Measurements from ENCODE around the gene ATP6V0B.

The ATP6V0B gene

GRCh38 chr1:43930949-43931275, 43.8 kb upstream of the ATP6V0B start:
- H3K4me2 ChIP-seq (ENCODE audit: low read depth, low read length, poor library complexity, severe bottlenecking) = no peak overlapping the region
- H4K20me1 ChIP-seq (ENCODE audit: insufficient read depth, low read length, poor library complexity, severe bottlenecking) = no peaks in the 10 kb centered on the region
- H3K79me2 ChIP-seq (ENCODE audit: insufficient read depth, low read length) = no peaks in the 10 kb centered on the region
- no peaks in the 10 kb centered on the region for H3K4me1 ChIP-seq (ENCODE audit: insufficient read depth, low read length, poor library complexity, severe bottlenecking)
- H3K36me3 ChIP-seq (ENCODE audit: insufficient read depth, low read length) = no peaks in the 10 kb centered on the region
- no peak overlapping the region for H2AFZ ChIP-seq (ENCODE audit: low read length)
- TF ChIP-seq EZH2phosphoT487 (IDR thresholded peaks at IDR 0.05; ENCODE audit: borderline replicate concordance) = no peak
- TF ChIP-seq, protein P1, sequence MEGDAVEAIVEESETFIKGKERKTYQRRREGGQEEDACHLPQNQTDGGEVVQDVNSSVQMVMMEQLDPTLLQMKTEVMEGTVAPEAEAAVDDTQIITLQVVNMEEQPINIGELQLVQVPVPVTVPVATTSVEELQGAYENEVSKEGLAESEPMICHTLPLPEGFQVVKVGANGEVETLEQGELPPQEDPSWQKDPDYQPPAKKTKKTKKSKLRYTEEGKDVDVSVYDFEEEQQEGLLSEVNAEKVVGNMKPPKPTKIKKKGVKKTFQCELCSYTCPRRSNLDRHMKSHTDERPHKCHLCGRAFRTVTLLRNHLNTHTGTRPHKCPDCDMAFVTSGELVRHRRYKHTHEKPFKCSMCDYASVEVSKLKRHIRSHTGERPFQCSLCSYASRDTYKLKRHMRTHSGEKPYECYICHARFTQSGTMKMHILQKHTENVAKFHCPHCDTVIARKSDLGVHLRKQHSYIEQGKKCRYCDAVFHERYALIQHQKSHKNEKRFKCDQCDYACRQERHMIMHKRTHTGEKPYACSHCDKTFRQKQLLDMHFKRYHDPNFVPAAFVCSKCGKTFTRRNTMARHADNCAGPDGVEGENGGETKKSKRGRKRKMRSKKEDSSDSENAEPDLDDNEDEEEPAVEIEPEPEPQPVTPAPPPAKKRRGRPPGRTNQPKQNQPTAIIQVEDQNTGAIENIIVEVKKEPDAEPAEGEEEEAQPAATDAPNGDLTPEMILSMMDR (conservative IDR thresholded peaks at IDR 0.05; ENCODE audit: low read length) = no peak
- H3K27me3 ChIP-seq (ENCODE audit: insufficient read depth, low read length, poor library complexity, severe bottlenecking) = no peaks in the 10 kb centered on the region
- no peaks in the 10 kb centered on the region for H3K9me2 ChIP-seq (replicated peaks; ENCODE audit: low read depth, low read length)
- H3F3A ChIP-seq (ENCODE audit: low read depth) = no peaks in the 10 kb centered on the region
- no peaks in the 10 kb centered on the region for H3K9me3 ChIP-seq (ENCODE audit: insufficient read depth, low read depth, low read length)
- H3K4me3 ChIP-seq (ENCODE audit: low read length, poor library complexity, severe bottlenecking) = no peak overlapping the region
- no peak overlapping the region for H3K9ac ChIP-seq (ENCODE audit: low read depth, low read length, poor library complexity, severe bottlenecking)

GRCh38 chr1:43931711-43932660, 42.8 kb upstream of the ATP6V0B start:
- H3K27me3 ChIP-seq (ENCODE audit: insufficient read depth, low read length, poor library complexity, severe bottlenecking) = no peaks in the 10 kb centered on the region
- H2AFZ ChIP-seq (ENCODE audit: low read length) = no peak overlapping the region
- H3K79me2 ChIP-seq (ENCODE audit: insufficient read depth, low read length) = no peaks in the 10 kb centered on the region
- no peaks in the 10 kb centered on the region for H4K20me1 ChIP-seq (ENCODE audit: insufficient read depth, low read length, poor library complexity, severe bottlenecking)
- no peak overlapping the region for H3K9ac ChIP-seq (ENCODE audit: low read depth, low read length, poor library complexity, severe bottlenecking)
- H3K4me3 ChIP-seq (ENCODE audit: low read length, poor library complexity, severe bottlenecking) = no peak overlapping the region
- H3K36me3 ChIP-seq (ENCODE audit: insufficient read depth, low read length) = no peaks in the 10 kb centered on the region
- no peaks in the 10 kb centered on the region for H3F3A ChIP-seq (ENCODE audit: low read depth)
- no peaks in the 10 kb centered on the region for H3K4me1 ChIP-seq (ENCODE audit: insufficient read depth, low read length, poor library complexity, severe bottlenecking)
- no peaks in the 10 kb centered on the region for H3K9me3 ChIP-seq (ENCODE audit: insufficient read depth, low read depth, low read length)
- no peak overlapping the region for H3K4me2 ChIP-seq (ENCODE audit: low read depth, low read length, poor library complexity, severe bottlenecking)
- no peak for TF ChIP-seq EZH2phosphoT487 (IDR thresholded peaks at IDR 0.05; ENCODE audit: borderline replicate concordance)
- TF ChIP-seq, protein P1 (conservative IDR thresholded peaks at IDR 0.05; ENCODE audit: low read length) = no peak
- H3K9me2 ChIP-seq (replicated peaks; ENCODE audit: low read depth, low read length) = no peaks in the 10 kb centered on the region

DNA sequence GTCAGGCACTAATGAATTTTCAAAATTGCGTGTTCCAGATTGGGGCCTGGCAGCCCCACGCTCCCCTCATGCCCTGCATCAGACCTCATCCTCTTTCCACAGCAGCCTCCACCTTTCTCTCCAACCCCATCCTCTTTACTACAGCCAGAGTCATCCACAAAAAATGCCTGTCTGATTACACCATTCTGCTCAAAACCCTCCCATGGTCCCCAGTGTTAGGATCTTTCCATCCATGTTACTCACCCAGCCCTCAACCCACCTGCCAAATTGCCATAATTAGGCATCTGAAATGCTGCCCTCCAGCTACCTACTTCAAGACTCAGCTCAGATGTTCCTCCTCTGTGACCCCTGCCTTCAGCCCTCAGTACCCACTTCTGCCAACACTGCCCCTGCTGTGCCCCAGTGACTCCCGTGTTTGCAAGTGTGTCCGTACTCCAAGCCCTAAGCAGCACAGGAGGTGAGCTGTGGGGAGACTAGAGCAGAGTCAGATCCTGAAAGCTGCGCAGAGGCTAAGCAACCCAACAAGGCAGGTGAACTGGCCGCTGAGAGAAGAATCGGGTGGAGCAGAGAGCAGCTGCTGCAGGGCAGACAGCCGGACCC, 41.9 kb upstream of the ATP6V0B start:
- H3K4me1 ChIP-seq (ENCODE audit: insufficient read depth, low read length, poor library complexity, severe bottlenecking) = no peaks in the 10 kb centered on the region

More for the DNA sequence above, 41.9 kb upstream of the ATP6V0B start:
- Histone ChIP-seq H4K20me1 (ENCODE audit: insufficient read depth, low read length, poor library complexity, severe bottlenecking) (no peaks in the 10 kb centered on the region), H3K79me2 (ENCODE audit: insufficient read depth, low read length) (no peaks in the 10 kb centered on the region), H2AFZ (ENCODE audit: low read length) (no peak overlapping the region), H3K9ac (ENCODE audit: low read depth, low read length, poor library complexity, severe bottlenecking) (no peak overlapping the region), H3K9me2 (replicated peaks; ENCODE audit: low read depth, low read length) (no peaks in the 10 kb centered on the region), H3F3A (ENCODE audit: low read depth) (no peaks in the 10 kb centered on the region), H3K36me3 (ENCODE audit: insufficient read depth, low read length) (no peaks in the 10 kb centered on the region), H3K4me2 (ENCODE audit: low read depth, low read length, poor library complexity, severe bottlenecking) (no peak overlapping the region), H3K27me3 (ENCODE audit: insufficient read depth, low read length, poor library complexity, severe bottlenecking) (no peaks in the 10 kb centered on the region), H3K4me3 (ENCODE audit: low read length, poor library complexity, severe bottlenecking) (no peak overlapping the region), H3K9me3 (ENCODE audit: insufficient read depth, low read depth, low read length) (no peaks in the 10 kb centered on the region)
- no peak for TF ChIP-seq EZH2phosphoT487 (IDR thresholded peaks at IDR 0.05; ENCODE audit: borderline replicate concordance)
- TF ChIP-seq, protein P1 (conservative IDR thresholded peaks at IDR 0.05; ENCODE audit: low read length) = no peak

All from Loucy (cell line).